HG02678 (cell line): ENCODE measurements around the gene FNBP1.

Experiments
- ATAC-seq: cut with Tn5 transposase; IDR thresholded peaks from one replicate; pipeline ENCODE4 v1.9.1; 2021; ENCODE audit warnings: mild to moderate bottlenecking, moderate library complexity; ENCODE audit not compliant: unreplicated experiment

The FNBP1 gene

DNA sequence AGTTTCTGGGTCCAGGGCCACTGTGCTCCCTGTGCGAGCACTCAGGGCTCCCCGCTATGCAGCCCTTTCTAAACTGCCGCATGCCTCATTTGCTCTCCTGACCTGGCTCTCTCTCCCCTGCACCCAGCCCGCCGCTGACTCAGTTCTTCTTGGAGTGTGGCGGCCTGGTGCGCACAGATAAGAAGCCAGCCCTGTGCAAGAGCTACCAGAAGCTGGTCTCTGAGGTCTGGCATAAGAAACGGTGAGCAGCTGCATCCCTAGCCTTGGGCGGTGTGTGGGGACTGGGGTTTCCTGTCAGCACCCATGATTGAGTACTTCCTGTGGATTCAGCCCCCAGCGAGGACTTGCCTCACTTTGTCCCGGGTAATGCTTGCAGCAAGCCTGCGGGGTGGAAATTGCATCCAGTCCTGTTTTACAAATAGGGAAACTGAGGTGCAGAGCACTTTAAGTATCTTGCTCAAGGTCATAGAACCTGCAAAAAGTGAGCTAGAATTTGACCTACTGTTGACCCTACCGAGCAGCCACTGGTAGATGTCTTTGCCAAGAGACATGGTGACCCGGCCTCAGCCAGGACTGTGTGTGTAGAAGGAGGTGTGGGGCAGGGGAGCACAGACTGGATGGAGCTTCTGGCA lies 179.8 kb downstream of the FNBP1 start:
- ATAC-seq: no peak

DNA sequence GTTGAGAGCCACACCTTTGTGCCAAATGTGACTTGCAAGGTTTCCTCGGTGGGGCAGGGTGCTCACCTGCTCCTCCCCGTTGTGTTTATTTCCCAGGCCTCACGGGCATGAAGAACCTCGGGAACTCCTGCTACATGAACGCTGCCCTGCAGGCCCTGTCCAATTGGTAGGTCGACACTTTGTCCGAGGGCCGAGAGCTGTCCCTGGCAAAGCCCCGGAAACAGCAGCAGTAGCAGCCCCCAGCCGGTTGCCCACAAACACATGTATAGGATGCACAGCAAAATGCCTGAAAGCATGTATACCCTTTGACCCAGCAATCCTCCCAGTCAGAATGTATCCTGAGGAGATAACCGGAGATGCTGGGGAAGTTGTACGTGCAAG lies 181.6 kb downstream of the FNBP1 start:
- no peak for ATAC-seq

GRCh38 chr9:129860653-129861446 lies 182.1 kb downstream of the FNBP1 start:
- no peak for ATAC-seq

- ATAC-seq: no peak
Observed at GRCh38 chr9:129858167-129858962, 184.6 kb downstream of the FNBP1 start.

- ATAC-seq: no peak
Observed at GRCh38 chr9:129857207-129857606, 185.8 kb downstream of the FNBP1 start.

DNA sequence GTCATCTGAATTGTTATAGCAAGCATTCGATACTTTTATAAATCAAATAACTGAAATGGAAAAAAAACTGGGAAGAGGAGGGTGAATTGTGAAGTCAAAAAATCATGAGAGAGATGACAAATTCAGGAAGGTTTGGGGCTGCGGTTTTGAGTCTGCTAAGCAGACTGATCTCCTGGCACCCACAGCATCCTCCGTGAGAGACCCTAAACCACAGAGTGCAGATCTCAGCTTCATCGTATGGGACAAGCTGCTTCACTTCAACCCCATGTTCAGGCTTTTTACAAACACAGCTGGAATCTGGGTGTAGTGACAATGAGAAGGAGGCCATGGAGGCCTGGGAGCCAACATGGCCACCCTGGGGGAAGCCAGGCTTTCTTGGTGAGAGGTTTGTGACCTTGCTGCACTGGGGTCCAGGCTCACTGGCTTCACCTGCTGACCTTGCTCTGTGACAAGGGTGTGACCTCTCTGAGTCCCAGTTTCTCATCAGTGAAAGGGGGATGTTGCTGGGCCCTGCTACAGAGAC lies 188.3 kb downstream of the FNBP1 start:
- no peak for ATAC-seq

DNA sequence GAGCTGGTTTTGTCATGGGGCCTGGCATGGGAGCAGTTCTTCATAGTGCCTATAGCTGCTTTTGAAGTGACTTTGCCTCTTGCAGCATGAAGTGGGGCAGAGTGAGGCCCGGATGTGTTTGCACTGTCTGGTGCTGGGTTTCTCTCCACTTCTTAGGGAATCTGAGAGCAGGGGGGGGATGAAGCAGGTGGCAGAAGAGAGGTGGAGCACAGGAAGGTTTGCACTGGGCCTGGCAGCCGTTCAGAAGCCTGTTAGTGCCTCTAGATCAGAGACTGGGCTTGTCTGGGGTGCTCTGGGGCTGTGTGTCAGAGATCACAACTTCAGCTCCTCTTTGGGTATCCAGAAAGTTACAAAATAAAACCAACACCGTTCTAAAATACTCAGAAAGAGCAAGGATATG lies 189.4 kb downstream of the FNBP1 start:
- no peak for ATAC-seq

- ATAC-seq: no peak
Observed at GRCh38 chr9:129852579-129852978, 190.4 kb downstream of the FNBP1 start.

- no peak for ATAC-seq
Observed at GRCh38 chr9:129851821-129852220, 191.2 kb downstream of the FNBP1 start.

DNA sequence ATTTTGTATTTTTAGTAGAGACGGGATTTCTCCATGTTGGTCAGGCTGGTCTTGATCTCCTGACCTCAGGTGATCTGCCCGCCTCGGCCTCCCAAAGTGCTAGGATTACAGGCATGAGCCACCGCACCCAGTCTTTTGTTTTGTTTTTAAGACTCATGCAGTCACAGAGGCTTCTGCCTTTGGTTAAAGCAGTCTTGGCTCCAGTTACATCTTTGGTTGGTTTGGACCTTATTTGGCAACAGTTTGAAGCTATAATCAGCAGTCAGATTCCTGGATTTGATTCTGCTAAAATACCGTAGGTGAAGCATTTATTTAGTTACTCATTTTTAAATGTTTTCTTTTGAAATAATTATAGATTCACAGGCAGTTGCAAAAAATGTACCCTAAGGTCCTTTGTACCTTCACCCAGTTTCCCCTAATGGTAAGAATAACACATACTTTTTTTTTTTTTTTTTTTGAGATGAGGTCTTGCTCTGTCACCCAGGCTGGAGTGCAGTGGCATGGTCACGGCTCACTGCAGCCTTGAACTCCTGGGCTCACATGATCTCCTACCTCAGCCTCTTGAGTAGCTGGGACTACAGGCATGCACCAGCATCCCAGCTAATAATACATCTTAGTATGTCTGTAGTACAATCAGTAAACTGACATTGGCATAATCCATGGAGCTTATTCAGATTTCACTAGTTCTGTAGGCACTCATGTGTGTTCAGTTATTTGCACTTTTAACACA lies 192.0 kb downstream of the FNBP1 start:
- ATAC-seq: no peak

DNA sequence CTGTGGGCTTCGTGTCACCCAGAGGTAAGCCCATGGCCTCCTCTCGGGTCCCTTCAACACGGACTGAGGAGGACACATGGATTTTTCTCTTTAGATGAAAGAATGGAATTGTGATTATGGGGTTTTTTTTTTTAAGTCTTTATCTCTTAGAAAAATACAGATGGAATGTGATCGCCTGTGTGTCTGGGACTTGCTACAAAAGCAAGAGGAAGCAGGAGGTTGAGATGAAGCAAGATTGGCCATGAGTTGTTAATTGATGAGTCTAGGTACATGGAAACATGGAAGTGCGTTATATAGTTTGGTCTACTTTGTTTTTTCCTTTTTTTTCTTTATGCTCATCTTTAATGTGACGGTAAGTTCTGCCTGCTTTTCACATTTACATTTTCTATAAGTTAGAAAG lies 193.1 kb downstream of the FNBP1 start:
- ATAC-seq: no peak

DNA sequence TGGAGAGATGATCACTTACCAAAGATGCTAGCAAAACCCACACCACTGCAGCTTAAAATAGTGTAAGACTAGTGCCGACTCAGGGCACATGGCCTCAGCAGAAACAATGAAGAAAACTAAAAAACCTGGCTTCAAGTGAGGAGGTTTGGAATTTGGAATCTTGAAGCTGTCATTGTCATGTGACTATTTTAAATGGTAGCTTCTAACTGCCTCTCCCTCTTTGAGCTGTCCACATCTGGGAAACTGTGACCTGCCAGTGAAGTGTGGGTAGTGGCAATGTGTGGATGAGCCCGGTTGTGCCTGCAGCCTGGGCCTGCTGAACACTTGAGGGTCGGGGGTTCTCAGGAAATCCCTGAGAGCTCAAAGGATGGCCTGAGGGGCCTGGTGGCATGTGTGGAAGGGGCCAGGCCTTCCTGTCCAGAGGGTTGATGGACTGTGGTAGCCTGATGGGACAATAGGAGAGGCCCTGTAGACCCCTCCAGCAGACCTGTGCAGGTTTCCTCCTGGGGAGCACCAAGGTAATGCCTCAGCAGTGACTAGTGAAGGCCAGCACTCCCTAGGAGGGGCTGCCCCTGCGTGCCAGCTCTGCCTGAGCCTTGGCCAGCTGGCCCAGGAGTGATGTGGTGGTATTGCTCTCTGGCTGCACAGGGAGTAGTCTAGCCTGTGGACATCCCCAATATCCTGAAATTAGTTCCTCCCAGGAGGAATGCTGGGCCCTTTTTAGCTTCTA lies 194.1 kb downstream of the FNBP1 start:
- ATAC-seq: no peak

- no peak for ATAC-seq
Observed at GRCh38 chr9:129845373-129845772, 197.6 kb downstream of the FNBP1 start.

GRCh38 chr9:129841071-129841470 lies 201.9 kb downstream of the FNBP1 start:
- no peak for ATAC-seq

DNA sequence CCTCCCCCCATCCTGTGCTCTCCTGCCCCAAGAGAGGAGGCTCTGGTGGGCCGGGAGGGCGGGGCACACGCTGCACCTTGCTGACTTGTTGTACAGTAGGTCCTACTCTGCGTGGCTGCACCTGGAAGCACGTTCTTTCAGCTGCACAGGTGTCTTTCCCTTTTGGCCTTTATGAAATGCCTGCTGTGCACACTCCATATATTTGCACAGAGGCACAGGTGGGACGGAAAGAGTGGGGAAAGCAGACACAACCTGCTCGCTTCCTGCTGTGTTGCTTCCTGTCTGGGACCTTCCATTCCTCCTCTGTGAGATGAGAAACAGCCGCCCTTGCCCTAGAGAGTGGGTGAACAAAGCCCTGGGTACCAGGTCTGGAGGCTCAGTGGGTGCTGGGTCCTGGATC lies 203.0 kb downstream of the FNBP1 start:
- no peak for ATAC-seq

GRCh38 chr9:129839324-129840023 lies 203.5 kb downstream of the FNBP1 start:
- no peak for ATAC-seq

GRCh38 chr9:129838707-129839259 lies 204.2 kb downstream of the FNBP1 start:
- ATAC-seq: no peak
